ENCODE results near the gene CFAP77.

DNA sequence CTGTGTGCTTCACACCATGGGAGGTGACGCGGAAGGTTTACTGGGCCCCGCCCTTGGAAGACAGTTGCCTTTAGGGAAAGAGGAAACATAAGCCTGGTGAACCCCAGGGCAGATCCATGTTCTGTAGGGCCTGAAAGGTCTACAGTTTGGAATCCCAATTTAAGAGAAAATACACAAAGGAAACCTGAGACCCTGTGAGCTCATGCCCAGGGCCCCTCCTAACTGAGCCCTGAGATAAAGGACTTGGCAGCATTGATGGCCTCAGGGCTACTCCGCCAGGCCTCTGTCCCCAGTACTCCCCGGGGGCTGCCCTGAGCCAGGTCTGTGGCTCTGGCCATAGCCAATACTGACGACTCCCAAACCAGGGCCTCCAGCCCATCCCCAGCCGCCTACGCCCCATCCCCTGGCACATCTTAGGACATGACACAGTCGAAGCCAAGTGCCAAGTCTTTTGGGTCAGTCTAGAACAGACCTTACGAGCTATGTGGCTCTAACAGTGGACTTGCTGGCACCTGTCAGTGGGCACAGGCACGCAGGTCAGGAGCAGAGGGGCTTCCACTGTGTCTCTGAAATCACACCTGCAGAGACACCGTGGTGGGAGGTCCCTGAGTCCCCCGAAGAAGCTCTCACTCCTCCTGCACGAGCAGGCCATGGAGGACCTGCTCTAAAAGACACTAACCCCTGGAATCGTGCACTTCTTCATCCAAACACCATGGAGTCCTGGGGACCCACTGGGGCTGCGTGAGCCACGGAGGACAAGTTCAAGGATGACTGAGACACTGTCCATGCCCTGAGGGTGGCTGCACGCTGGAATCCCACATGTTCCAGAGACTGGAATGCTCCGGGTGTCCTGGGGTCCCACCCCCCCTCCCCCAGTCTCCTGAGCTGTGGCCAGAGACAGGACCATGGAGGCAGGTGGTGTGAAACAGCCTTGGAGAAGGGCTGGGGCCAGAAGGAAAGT is 132.1 kb downstream of the CFAP77 start:
- TF ChIP-seq CTCF (IDR thresholded peaks at IDR 0.05): no peak
- TF ChIP-seq POLR2A (IDR thresholded peaks at IDR 0.05): no peak
- TF ChIP-seq POLR2AphosphoS5 (IDR thresholded peaks at IDR 0.05): no peak

Data from prostate gland (tissue), 2 donors.